DMS153 treated with DMSO at 0.1 percent for 48 hours (cell line): ENCODE data around the gene KCNK16.
"Not testable (repeated sequence)": the region's sequence is repeated elsewhere in the genome, so short reads cannot be mapped to it uniquely, and the experiment has no call there.

ENCODE experiments used
- DNase-seq: peaks from one replicate; lab custom pipeline; 2025; ENCODE audit not compliant: unreplicated experiment; lab: John Stamatoyannopoulos, UW

KCNK16 gene

DNA sequence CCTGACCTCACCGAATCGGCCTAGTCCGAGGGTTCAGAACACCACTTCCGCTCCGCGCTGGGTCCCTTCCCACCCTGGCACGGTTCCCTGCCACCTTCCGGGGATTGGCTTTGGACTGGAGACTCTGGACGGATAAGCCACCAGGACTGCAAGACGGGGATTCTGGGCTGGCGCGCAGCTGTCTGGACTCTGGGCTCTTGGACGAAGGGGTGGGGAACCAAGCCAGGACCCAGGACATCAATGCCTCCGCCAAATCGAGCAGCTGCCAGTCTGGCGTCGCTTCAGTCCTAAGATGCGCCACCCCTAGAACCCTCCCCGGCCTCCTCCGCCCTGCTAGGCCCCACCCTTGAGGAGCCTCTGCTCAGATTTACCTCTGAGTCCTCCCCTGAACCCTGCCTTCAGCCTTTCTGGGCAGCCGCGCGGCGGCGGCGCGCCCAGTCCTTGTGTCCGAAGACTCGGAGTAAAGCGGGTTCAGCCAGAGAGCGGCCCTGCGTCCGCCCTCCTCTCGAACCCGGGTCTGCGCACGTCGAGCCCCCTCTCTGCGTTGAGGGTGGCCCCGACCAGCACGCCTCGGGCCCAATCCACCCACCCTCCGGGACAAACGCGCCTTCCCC, 9.5 kb downstream of the KCNK16 start:
- no peak for DNase-seq

DNA sequence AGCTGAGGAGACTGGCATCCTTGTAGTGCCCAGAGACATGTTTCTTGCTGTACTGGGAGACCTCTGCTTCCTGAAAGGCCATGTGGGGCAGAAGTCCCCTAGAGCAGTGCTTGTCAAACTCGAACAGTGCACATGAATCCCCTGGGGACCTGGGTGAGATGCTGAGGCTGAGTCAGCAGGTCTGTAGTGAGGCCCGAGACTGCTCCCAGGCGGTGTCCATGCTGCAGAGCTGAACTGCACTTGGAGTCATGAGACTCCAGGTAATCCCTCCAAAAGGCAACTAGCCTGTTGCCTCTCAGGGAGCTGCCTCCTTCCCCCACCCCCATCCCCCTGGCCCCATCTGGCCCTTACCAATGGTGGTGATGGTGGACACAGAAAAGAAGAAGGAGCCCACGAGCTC, 12.0 kb downstream of the KCNK16 start:
- no peak for DNase-seq

DNA sequence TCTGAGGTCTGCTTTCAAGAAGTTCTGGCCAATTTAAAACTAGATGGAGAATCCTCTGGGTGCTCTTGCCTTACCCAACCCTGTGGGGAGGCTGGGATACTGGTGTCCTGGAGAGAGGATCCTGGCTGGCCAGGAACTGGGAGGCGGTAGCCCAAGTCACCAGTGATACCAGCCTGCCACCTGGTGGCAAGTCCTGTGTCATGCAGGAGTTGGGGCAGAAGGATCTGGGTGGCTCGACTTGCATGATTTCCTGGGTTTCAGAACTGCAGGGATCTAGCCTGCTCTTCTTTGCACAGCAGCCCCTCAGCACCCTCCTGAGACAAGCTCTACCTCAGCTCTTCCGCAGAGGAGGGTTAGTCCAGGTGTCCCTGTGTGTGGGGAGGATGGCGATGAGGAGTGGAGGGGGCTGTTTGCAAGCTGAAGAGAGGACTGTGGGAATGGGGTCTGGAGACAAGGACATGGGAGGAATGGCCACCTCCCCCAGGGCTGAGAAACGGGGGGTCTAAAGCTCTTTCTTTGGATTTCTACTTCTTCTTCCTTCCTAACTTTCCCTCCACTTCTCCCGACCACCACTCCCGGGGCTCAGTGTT, 12.5 kb downstream of the KCNK16 start:
- peak; percentile 57 for DNase-seq

DNA sequence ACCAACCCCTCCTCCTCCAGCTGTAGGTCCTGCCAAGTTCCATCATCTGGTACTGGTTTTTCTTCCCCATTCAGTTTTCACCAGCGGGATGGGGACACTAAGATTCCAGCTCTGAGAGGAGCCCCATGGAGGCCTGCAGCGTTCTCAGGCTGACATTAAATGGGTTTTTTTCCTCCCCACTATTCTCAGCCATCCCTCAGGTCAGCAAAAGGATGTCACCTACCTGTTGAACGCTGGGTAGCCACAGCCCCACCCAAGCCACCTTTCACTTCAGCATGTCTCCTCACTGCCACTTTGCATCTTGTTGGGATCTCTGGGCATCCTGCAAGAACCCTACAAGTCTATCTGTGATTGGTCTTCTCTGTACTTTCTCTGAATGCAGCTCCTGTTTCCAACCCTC, 15.0 kb downstream of the KCNK16 start:
- no peak for DNase-seq

DNA sequence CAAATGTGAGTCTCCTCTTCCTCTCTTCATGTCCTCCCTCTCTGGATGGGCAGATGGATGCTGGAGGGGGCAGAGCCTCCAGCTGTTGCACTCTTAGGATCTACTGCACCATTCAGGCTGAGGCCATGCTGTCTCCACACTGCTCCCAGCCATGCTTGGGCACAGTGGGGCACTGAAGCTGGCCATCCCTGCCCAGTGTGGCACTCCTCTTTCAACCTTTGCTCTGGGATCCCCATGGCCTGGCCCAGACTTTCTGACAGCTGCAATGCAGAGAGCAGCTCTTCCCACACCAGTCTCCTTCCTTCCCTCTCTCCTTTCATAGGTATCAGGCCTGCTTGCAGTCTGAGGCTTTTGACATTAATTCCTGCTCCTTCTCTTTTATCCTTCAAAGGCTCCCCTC, 17.6 kb downstream of the KCNK16 start:
- no peak for DNase-seq

DNA sequence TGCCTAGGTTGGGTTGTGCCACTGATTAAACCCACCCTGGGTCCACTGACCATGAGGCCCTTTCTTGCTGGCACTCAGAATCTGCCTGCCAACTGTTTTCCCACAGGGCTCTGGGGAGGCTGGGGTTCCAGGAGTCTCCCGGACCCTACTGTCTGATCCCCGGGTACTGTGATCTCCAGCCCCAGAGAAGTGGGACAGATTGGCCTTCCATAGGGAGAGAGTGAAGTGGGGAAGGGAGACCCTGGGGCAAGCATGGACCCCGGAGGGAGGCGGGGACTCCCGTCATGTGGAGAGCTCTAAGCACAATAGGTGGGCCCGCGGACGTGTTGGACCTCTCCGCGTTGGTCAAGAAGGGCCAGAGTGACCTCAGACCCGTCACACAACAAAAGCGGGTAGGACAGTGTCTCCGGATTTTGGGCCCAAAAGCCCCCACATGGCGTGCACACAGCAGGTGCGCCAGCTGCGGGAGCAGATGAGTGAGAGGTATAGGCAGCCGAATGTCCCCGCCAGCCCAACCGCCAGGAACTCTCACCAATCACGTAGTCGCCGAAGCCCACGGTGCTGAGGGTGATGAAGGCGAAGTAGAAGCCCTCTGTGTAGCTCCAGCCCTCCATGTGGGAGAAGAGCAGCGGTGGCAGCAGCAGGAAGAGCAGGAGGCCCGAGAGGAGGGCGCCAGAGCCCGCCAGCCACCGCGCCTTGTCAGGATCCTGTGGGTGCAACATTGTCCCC, 18.9 kb downstream of the KCNK16 start:
- DNase-seq, result no peak

DNA sequence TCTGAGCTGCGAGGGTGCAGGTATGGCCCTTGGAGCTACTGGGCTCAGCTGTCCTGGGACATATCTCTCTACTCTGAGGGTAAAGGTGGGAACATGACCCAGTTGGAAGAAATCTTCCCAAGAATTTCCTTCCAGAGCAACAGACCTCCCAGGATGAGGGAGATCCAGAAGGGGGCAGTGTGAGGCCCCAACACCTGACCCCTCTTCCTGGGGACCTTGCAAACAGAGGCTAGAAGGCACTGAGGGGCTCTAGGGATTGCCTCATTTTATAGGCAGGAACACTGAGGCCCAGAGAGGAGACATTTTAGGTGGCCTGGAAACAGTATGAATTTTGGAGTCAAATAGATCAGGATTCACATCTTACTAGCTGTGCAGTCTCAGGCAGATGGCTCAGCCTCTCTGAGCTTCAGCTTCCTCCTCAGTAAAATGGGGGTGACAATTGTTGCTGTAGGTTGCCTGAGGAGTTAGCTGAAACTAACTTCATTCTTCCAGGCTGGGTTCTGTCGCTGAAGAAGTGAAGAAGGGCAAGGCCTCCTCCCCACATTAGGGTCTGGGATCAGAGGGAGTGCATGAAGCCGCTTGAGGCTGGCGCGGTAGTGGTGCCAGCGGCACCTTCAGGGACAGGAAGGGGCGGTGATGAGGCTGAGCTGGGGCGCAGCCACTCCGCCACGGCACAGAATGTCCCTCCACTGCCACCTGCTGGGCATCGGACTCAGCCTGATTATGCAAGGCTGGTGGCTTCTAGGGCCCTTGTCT, 19.7 kb downstream of the KCNK16 start:
- peak; percentile 77 for DNase-seq

DNA sequence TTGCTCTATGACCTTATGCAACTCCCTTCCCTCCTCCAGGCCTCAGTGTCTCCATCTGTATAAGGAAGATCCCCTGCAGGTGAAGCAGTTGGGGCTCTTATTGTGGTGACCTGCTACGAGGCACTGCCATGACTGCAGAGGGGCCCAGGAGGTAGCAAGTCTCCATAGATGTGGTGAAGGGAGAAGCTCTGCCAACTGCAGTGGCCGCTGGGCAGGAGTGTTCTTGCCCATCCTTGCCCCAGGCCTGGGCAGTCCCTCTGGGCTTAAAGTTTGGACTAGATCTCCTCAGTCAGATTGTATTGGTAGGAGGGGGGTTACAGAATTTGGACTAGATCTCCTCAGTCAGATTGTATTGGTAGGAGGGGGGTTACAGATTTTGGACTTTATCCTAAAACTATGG, 20.5 kb downstream of the KCNK16 start:
- no peak for DNase-seq

DNA sequence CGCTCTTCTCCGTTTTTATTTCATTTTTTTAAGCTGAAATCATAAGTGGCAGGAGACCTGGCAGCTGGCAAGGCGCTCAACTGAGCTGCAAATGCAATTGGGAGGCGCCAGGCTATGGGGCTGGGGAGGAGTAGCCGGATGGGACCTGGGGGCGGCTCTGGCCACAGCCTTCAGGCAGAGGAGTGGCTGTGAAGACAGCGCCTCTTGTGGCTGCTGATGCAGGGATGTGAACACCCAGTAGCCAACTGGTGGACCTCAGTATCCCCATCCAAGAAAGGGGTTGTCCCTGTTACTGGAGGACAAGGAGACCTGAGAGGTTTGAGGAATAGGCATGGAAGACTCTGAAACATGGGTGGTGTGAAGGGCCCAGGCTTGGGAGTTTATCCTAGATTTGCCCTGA, 20.9 kb downstream of the KCNK16 start:
- DNase-seq, result no peak

DNA sequence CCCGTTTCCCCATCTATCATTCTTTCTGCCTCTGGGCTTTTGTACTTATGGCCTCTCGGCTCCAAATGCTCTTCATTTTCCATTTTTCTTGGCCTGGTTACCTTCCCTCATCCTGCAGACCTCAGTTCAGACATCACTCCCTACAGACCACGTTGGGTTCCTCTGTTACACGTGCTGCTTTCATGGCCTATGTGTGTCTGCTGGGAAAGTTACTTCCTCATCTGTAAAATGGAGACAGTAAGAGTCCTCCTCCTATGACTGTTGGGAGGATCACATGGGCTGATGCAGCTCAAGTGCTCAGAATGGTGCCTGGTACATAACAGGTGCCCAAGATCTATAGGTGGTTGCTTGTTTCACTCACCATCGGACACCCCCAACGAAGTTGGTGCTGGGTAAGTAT, 21.8 kb downstream of the KCNK16 start:
- DNase-seq, result no peak

DNA sequence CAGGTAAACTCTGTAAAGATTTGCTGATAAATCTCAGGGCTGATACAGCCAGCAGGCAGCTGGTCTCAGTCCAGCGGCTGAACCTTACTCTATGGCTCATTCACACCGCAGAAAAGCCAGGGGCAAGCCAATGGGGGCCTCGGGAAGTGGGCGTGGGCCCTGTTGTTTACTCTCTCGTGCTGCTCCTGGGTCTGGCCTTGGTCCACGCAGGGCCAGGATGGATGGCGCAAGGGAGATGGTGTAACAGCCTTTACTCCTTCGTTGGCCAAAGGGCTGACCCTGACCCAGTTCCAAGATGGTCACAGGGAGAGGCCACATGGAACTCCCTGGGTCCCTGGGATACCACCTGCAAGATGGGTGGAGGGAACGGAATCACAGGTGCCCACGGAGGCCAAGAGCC, 24.4 kb downstream of the KCNK16 start:
- DNase-seq, result no peak

DNA sequence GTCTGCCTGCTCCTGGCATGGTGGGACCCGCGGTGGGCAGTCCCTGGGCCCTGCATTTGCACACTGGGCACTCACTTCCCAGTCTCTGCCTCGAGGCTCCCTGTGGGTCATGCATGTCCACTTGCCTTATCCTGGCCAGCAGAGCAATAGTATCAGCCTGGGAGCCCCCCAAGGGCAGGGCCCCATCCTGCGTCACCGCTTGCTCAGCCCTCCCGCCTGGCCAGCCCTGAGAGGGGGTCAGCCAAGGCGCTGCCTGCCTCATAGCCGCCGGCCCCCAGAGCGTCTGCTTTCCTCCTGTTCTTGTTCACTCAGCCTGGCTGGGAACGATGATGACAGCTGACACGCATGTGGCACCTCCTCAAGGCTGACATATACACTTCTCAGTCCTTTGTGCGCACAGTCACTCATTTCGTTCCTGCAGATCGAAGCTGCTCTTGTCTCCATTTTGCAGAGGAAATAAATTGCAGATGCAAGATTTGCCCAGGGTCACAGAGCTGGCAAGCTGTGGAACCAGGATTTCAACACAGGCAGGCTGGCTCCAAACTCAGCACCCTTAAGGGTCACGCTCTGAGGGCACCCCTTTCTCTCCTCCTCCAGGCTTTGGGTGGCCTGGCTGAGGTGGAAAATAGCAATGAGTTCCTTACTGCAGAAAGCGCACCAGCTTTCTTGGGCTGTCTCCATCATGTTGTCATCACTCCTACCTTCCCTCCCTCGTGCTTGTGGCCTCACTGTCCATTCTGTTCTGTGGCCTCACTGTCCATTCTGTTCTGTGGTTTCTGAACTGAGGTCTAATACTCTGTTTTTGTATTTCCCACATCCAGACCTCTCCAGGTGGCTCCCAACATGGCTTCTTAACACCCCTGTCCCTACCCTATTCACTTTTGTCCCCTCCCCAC, 25.5 kb downstream of the KCNK16 start:
- DNase-seq, result no peak

DNA sequence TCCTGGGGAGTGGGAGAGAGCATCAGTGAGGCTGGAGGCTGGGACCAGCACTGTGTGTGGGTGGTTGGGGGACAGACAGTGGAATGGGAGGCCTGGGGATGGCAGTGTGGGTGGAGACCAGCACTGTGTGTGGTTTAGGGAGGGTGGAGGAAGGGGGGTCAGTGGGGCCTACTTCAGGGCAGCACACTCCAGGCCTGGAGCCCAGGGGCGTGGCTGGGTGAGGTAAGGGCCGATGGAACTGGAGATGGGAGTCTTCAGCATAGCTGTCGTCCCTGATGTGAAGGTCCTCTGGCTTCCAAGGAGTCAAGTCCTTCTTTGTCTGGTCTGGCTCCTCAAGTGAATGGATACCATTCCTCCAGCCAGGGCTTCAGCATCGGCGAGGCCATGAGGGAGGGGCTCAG, 26.9 kb downstream of the KCNK16 start:
- DNase-seq, result no peak

DNA sequence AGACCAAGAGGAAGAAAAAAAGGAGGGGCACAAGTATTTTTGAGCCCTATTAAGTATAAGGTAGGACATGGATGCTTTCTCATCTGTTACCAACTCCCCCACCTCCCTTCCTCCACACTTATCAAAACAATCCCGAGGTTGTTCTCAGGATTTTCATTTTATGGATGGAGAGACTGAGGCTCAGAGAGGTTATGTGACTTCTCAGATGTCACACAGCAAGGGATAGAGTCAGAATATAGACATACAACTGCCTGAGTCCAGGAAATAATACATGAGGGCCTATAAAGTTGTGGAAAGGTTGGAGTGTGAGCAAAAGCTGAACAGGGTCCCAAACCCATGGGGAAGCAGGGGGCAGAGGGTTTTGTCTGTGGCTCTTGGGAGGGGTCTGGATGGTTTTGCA, 27.6 kb downstream of the KCNK16 start:
- no peak for DNase-seq

DNA sequence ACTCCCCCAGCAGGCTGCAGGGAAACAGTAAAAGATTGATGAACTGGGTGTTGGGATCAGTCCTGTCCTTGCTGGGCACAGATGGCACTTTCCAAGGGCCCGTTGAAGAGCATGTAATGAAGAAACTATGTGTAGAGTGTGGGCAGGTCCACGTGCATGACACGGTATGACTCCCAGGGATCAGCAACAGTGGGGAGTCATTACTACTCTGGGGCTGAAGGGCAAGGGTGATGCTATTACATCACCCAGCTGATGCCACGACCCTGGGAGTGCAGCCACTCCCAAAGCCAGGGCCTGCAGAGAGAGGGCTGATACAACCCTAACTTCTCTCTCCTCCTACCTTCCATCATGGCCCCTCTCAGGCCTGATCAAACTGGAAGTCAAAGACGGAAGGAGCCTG, 28.4 kb downstream of the KCNK16 start:
- no peak for DNase-seq

DNA sequence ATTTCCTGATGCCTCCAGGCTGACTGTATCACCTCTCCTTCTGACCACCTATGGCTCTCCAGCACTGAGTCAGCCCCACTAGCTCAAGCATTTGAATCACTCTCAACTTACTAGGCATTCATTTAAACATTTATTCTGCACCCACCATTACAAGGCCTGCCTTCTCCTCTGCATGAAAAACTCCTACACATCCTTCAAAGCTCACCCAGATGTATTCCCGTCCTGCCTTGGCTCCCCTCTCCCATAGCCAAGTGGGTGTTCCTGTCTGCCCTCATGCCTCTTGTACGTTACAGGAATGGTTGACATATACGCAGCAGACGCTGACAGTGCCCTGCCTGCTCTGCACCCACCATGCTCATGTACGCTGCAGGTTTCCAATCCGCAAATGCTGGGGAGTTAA, 29.9 kb downstream of the KCNK16 start:
- no peak for DNase-seq

DNA sequence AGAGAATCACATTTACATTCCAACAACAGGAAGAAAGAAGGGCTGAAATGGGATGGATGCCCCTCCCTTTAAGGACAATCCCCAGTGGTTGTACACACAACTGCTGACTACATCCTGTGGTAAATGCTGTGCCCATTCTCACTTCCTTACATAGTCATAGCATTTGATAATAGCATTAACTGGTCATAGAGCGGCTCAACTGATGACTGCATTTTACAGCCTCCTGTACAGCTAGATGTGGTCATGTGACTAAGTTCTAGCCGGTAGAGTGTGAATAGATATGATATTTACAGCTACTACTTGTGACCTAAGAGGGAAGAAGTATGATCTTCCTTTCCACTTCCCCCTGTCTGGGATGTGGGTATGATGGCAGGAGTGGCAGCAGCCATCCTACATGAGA, 33.0 kb downstream of the KCNK16 start:
- DNase-seq, result no peak

DNA sequence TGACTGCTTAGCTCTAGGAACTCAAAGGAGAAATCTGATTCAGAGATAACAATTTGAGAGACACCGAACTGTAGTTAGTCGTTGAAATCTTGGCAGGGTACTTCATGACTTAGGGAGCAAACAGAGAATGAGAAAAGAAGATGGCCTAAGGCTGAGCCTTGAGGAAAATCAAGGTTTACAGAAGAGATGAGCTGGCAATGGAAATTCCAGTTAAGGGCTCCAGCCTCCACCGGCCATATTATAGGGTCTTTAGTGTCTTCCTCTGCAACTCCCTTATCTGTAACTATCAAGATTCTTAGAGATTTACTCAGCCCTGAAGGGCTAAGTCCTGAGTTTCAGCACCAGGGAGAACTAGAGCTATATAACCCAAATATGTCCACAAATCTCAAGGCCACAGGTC, 34.9 kb downstream of the KCNK16 start:
- no peak for DNase-seq

DNA sequence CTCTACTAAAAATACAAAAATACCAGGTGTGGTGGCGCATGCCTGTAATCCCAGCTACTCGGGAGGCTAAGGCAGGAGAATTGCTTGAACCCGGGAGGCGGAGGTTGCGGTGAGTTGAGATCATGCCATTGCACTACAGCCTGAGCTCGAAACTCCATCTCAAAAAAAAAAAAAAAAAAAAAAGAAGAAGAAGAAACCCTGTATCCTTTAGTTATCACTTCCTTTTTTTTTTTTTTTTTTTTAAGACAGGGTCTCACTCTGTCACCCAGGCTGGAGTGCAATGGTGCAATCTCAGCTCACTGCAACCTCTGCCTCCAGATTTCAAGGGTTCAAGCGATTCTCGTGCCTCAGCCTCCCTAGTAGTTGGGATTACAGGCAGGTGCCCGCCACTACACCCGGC, 35.9 kb downstream of the KCNK16 start:
- DNase-seq, result not testable (repeated sequence)

DNA sequence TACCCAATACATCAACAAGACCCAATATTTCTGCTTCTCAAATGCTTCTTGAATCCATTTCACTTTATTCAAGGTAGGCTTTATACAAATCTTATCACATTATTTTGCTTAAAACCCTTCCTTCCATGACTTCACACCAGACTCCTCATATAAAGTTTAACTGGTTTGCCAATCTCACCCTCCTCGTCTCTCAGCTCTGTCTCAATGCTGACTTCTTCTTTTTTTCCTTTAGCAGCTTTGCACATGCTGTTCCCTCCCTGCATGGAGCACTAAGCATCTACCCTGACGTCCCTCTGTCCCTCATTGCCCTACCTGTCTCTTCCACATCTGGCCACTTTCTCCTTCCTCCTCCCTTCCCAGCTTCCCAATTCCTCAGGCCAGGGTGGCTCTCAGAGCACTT, 39.7 kb downstream of the KCNK16 start:
- no peak for DNase-seq
